Stomach (tissue), 4 donors: ENCODE measurements around the gene KCNH5.

Experiments used
- CTCF ChIP-seq, 7 experiments: fragments of 450-650 bp in 4 of 7; fragments of 200-600 bp in 3 of 7; sonication (generic) in 3 of 7; IDR thresholded peaks; one replicate each; pipeline ENCODE4 v1.5.1; 2016 to 2019; ENCODE audit warnings: antibody characterized with exemption in 7 of 7, control low read depth in 2 of 7, mild to moderate bottlenecking in 1 of 7
- EP300 ChIP-seq: sonication (generic); formaldehyde crosslinking; IDR thresholded peaks from one replicate; pipeline ENCODE4 v1.6.1; 2017; ENCODE audit warnings: antibody characterized with exemption
- POLR2A ChIP-seq, 4 donors: fragments of 450-650 bp; IDR thresholded peaks; one replicate each; pipeline ENCODE4 v1.6.1; 2016; ENCODE audit warnings: antibody characterized with exemption in 4 of 4, control low read depth in 2 of 4, mild to moderate bottlenecking in 1 of 4, moderate library complexity in 1 of 4
- POLR2AphosphoS5 ChIP-seq, 3 donors: sonication (generic); formaldehyde crosslinking; IDR thresholded peaks; one replicate each; pipeline ENCODE4 v1.6.1; 2016; ENCODE audit warnings: antibody characterized with exemption in 3 of 3

DNA sequence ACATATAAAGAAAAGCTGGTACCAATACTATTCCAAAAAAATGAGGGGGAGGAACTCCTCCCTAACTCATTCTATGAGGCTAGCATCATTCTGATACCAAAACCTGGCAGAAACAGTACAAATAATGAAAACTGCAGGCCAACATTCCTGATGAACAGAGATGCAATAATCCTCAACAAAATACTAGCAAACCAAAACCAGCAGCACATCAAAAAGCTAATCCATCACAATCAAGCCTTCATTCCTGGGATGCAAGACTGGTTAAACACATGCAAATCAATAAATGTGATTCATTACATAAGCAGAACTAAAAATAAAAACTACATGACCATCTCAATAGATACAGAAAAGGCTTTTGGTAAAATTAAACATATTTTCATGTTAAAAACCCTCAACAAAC is 281.3 kb downstream of the KCNH5 start:
- TF ChIP-seq POLR2A (IDR thresholded peaks at IDR 0.05) (no peak), CTCF (IDR thresholded peaks at IDR 0.05) (no peak), POLR2AphosphoS5 (IDR thresholded peaks at IDR 0.05) (no peak), EP300 (no peak)
